Measurements from ENCODE around the gene NRXN3. TPM values are rescaled to one million over a fixed set of nuclear protein-coding genes. Genes with fewer than 3 reads are reported as not detected.
"Not testable (repeated sequence)": the region's sequence is repeated elsewhere in the genome, so short reads cannot be mapped to it uniquely, and the experiment has no call there.

The NRXN3 gene
- total RNA-seq, 1 donor, result under 0.01 TPM

GRCh38 chr14:78469947-78470346 is 299.8 kb downstream of the NRXN3 start:
- H3K4me3 ChIP-seq (ENCODE audit: low read length), result no peak overlapping the region
- H3K27me3 ChIP-seq (ENCODE audit: insufficient read depth, low read length), result no peaks in the 10 kb centered on the region
- H3K4me1 ChIP-seq (ENCODE audit: insufficient read depth, low read length), result no peaks in the 10 kb centered on the region
- no peaks in the 10 kb centered on the region for H3K9me3 ChIP-seq (ENCODE audit: low read depth, low read length)

GRCh38 chr14:78479127-78479780 is 309.1 kb downstream of the NRXN3 start:
- Histone ChIP-seq H3K9me3 (ENCODE audit: low read depth, low read length) (no peaks in the 10 kb centered on the region), H3K4me1 (ENCODE audit: insufficient read depth, low read length) (no peaks in the 10 kb centered on the region), H3K4me3 (ENCODE audit: low read length) (no peak overlapping the region), H3K27me3 (ENCODE audit: insufficient read depth, low read length) (no peaks in the 10 kb centered on the region)

GRCh38 chr14:78484028-78484427 is 313.9 kb downstream of the NRXN3 start:
- Histone ChIP-seq H3K27me3 (ENCODE audit: insufficient read depth, low read length) (no peaks in the 10 kb centered on the region), H3K9me3 (ENCODE audit: low read depth, low read length) (no peaks in the 10 kb centered on the region), H3K4me3 (ENCODE audit: low read length) (no peak overlapping the region), H3K4me1 (ENCODE audit: insufficient read depth, low read length) (no peaks in the 10 kb centered on the region)

GRCh38 chr14:78486081-78486480 is 315.9 kb downstream of the NRXN3 start:
- no peaks in the 10 kb centered on the region for H3K4me1 ChIP-seq (ENCODE audit: insufficient read depth, low read length)
- H3K9me3 ChIP-seq (ENCODE audit: low read depth, low read length), result no peaks in the 10 kb centered on the region
- H3K27me3 ChIP-seq (ENCODE audit: insufficient read depth, low read length), result no peaks in the 10 kb centered on the region
- no peak overlapping the region for H3K4me3 ChIP-seq (ENCODE audit: low read length)

GRCh38 chr14:78486621-78487020 is 316.4 kb downstream of the NRXN3 start:
- Histone ChIP-seq H3K4me3 (ENCODE audit: low read length) (no peak overlapping the region), H3K4me1 (ENCODE audit: insufficient read depth, low read length) (no peaks in the 10 kb centered on the region), H3K9me3 (ENCODE audit: low read depth, low read length) (no peaks in the 10 kb centered on the region), H3K27me3 (ENCODE audit: insufficient read depth, low read length) (no peaks in the 10 kb centered on the region)

- not testable (repeated sequence) for H3K27me3 ChIP-seq (ENCODE audit: insufficient read depth, low read length); H3K4me1 ChIP-seq (ENCODE audit: insufficient read depth, low read length); H3K4me3 ChIP-seq (ENCODE audit: low read length); H3K9me3 ChIP-seq (ENCODE audit: low read depth, low read length)
These were observed 317.4 kb downstream of the NRXN3 start for GRCh38 chr14:78487573-78487972.

- Histone ChIP-seq H3K9me3 (ENCODE audit: low read depth, low read length) (no peaks in the 10 kb centered on the region), H3K27me3 (ENCODE audit: insufficient read depth, low read length) (no peaks in the 10 kb centered on the region), H3K4me1 (ENCODE audit: insufficient read depth, low read length) (no peaks in the 10 kb centered on the region), H3K4me3 (ENCODE audit: low read length) (no peak overlapping the region)
These were observed 318.8 kb downstream of the NRXN3 start for GRCh38 chr14:78488938-78489337.

GRCh38 chr14:78491048-78491447 is 320.9 kb downstream of the NRXN3 start:
- Histone ChIP-seq H3K9me3 (ENCODE audit: low read depth, low read length) (no peaks in the 10 kb centered on the region), H3K4me1 (ENCODE audit: insufficient read depth, low read length) (no peaks in the 10 kb centered on the region), H3K4me3 (ENCODE audit: low read length) (no peak overlapping the region), H3K27me3 (ENCODE audit: insufficient read depth, low read length) (no peaks in the 10 kb centered on the region)

GRCh38 chr14:78498062-78498595 is 328.0 kb downstream of the NRXN3 start:
- H3K4me1 ChIP-seq (ENCODE audit: insufficient read depth, low read length), result no peaks in the 10 kb centered on the region
- no peaks in the 10 kb centered on the region for H3K9me3 ChIP-seq (ENCODE audit: low read depth, low read length)
- H3K4me3 ChIP-seq (ENCODE audit: low read length), result no peak overlapping the region

GRCh38 chr14:78501909-78502308 is 331.7 kb downstream of the NRXN3 start:
- no peaks in the 10 kb centered on the region for H3K4me1 ChIP-seq (ENCODE audit: insufficient read depth, low read length)
- H3K27me3 ChIP-seq (ENCODE audit: insufficient read depth, low read length), result no peaks in the 10 kb centered on the region
- no peaks in the 10 kb centered on the region for H3K9me3 ChIP-seq (ENCODE audit: low read depth, low read length)
- no peak overlapping the region for H3K4me3 ChIP-seq (ENCODE audit: low read length)

More at GRCh38 chr14:78498062-78498595, 328.0 kb downstream of the NRXN3 start:
- H3K27me3 ChIP-seq (ENCODE audit: insufficient read depth, low read length), result no peaks in the 10 kb centered on the region

GRCh38 chr14:78508023-78508422 is 337.9 kb downstream of the NRXN3 start:
- H3K27me3 ChIP-seq (ENCODE audit: insufficient read depth, low read length), result no peaks in the 10 kb centered on the region
- no peaks in the 10 kb centered on the region for H3K9me3 ChIP-seq (ENCODE audit: low read depth, low read length)
- no peaks in the 10 kb centered on the region for H3K4me1 ChIP-seq (ENCODE audit: insufficient read depth, low read length)
- no peak overlapping the region for H3K4me3 ChIP-seq (ENCODE audit: low read length)

- Histone ChIP-seq H3K9me3 (ENCODE audit: low read depth, low read length) (no peaks in the 10 kb centered on the region), H3K4me3 (ENCODE audit: low read length) (no peak overlapping the region), H3K4me1 (ENCODE audit: insufficient read depth, low read length) (no peaks in the 10 kb centered on the region), H3K27me3 (ENCODE audit: insufficient read depth, low read length) (no peaks in the 10 kb centered on the region)
These were observed 339.3 kb downstream of the NRXN3 start for GRCh38 chr14:78509516-78509915.

GRCh38 chr14:78512021-78512420 is 341.8 kb downstream of the NRXN3 start:
- Histone ChIP-seq H3K4me1 (ENCODE audit: insufficient read depth, low read length) (no peaks in the 10 kb centered on the region), H3K4me3 (ENCODE audit: low read length) (no peak overlapping the region), H3K9me3 (ENCODE audit: low read depth, low read length) (no peaks in the 10 kb centered on the region), H3K27me3 (ENCODE audit: insufficient read depth, low read length) (no peaks in the 10 kb centered on the region)

- Histone ChIP-seq H3K4me3 (ENCODE audit: low read length) (no peak overlapping the region), H3K9me3 (ENCODE audit: low read depth, low read length) (no peaks in the 10 kb centered on the region), H3K27me3 (ENCODE audit: insufficient read depth, low read length) (no peaks in the 10 kb centered on the region), H3K4me1 (ENCODE audit: insufficient read depth, low read length) (no peaks in the 10 kb centered on the region)
These were observed 349.7 kb downstream of the NRXN3 start for GRCh38 chr14:78519863-78520262.

- Histone ChIP-seq H3K4me1 (ENCODE audit: insufficient read depth, low read length) (no peaks in the 10 kb centered on the region), H3K9me3 (ENCODE audit: low read depth, low read length) (no peaks in the 10 kb centered on the region), H3K27me3 (ENCODE audit: insufficient read depth, low read length) (no peaks in the 10 kb centered on the region), H3K4me3 (ENCODE audit: low read length) (no peak overlapping the region)
These were observed 354.0 kb downstream of the NRXN3 start for GRCh38 chr14:78524196-78524595.

GRCh38 chr14:78524766-78525165 is 354.6 kb downstream of the NRXN3 start:
- Histone ChIP-seq H3K4me1 (ENCODE audit: insufficient read depth, low read length) (no peaks in the 10 kb centered on the region), H3K9me3 (ENCODE audit: low read depth, low read length) (no peaks in the 10 kb centered on the region), H3K4me3 (ENCODE audit: low read length) (no peak overlapping the region), H3K27me3 (ENCODE audit: insufficient read depth, low read length) (no peaks in the 10 kb centered on the region)
